Measurements from ENCODE around the gene IGFBP3.

IGFBP3 gene

GRCh38 chr7:45867471-45867870 lies 53.6 kb downstream of the IGFBP3 start:
- DNase-seq, result no peak

DNA sequence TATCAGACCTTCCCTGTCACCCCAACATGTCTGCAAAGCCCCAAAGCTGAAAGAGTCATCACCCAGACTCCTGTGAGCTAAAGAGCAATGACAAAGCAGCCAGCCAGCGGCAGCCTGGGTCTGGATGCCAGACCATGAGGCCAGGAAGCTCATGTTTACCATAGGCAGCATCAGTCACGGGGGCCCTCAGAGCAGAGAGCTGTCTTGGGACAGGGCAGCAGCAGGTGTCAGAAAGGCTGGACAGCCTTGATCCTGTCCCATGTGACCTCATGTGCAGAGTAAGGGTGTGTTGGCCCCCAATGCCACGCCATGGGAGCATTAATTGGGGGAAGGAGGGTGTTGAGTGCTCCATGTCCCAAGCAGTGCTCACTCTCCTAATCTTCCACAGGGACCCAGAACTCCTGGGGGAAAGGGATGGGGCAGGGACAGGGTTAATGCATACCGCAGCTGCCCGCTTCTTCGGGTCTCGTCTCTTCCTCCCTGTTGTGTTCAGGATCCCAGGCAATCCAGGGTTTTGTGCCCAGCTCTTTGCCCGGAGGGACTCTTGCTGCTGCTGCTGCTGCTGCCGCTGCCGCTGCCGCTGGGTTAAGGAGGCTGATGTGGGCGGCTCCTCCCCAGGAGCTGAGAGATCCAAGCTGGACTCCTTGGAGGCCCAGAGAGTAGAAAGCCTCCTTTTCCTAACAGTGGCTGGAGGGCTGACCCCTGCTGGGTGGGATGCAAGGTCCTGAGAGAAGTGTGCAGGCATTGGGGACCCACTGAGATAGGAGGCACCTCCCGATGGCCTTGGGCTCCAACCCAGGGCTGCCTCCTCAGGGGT lies 55.3 kb downstream of the IGFBP3 start:
- no peak for DNase-seq

GRCh38 chr7:45863715-45864114 lies 57.4 kb downstream of the IGFBP3 start:
- DNase-seq, result no peak
